Measurements from ENCODE around the gene RPL7A. TPM values are rescaled to one million over a fixed set of nuclear protein-coding genes. Genes with fewer than 3 reads are reported as not detected.
"Not testable (repeated sequence)": the region's sequence is repeated elsewhere in the genome, so short reads cannot be mapped to it uniquely, and the experiment has no call there.

Gene RPL7A
- polyA plus RNA-seq, 1 donor: 2,305 TPM

- DNase-seq: no peak
These were observed 37.4 kb downstream of the RPL7A start for GRCh38 chr9:133385452-133385851.

GRCh38 chr9:133386338-133386737 is 38.3 kb downstream of the RPL7A start:
- no peak for DNase-seq

GRCh38 chr9:133387680-133388079 is 39.7 kb downstream of the RPL7A start:
- DNase-seq: no peak

GRCh38 chr9:133389025-133389557 is 41.1 kb downstream of the RPL7A start:
- DNase-seq: no peak

GRCh38 chr9:133389562-133389961 is 41.5 kb downstream of the RPL7A start:
- no peak for DNase-seq

- DNase-seq: no peak
These were observed 42.7 kb downstream of the RPL7A start for GRCh38 chr9:133390713-133391112.

GRCh38 chr9:133391449-133391848 is 43.4 kb downstream of the RPL7A start:
- DNase-seq: not testable (repeated sequence)

GRCh38 chr9:133392308-133392707 is 44.3 kb downstream of the RPL7A start:
- DNase-seq: not testable (repeated sequence)

GRCh38 chr9:133393399-133393798 is 45.4 kb downstream of the RPL7A start:
- DNase-seq: no peak

GRCh38 chr9:133394687-133395271 is 46.8 kb downstream of the RPL7A start:
- no peak for DNase-seq

GRCh38 chr9:133396952-133397351 is 48.9 kb downstream of the RPL7A start:
- DNase-seq: no peak

- DNase-seq: no peak
These were observed 49.4 kb downstream of the RPL7A start for GRCh38 chr9:133397370-133397769.

- DNase-seq: no peak
These were observed 49.9 kb downstream of the RPL7A start for GRCh38 chr9:133397895-133398294.

- no peak for DNase-seq
These were observed 52.3 kb downstream of the RPL7A start for GRCh38 chr9:133400292-133400691.

Other genes with a start within 250 kb of the RPL7A start
- gene RALGDS, start 227.0 kb upstream of the RPL7A start, polyA plus RNA-seq (ENCODE audit: insufficient read length): 34.6 TPM
- gene GBGT1, start 184.3 kb upstream of the RPL7A start, polyA plus RNA-seq (ENCODE audit: insufficient read length): 2.0 TPM
- not detected for gene OBP2B, start 139.0 kb upstream of the RPL7A start, polyA plus RNA-seq (ENCODE audit: insufficient read length)
- 19.1 TPM for gene ABO, start 73.0 kb upstream of the RPL7A start, polyA plus RNA-seq (ENCODE audit: insufficient read length)
- 22.3 TPM for gene SURF6, start 12.0 kb upstream of the RPL7A start, polyA plus RNA-seq (ENCODE audit: insufficient read length)
- gene MED22, start 87 bp upstream of the RPL7A start, polyA plus RNA-seq (ENCODE audit: insufficient read length): 25.6 TPM
- gene SURF1, start 8.3 kb downstream of the RPL7A start, polyA plus RNA-seq (ENCODE audit: insufficient read length): 34.7 TPM
- 17.7 TPM for gene SURF2, start 8.3 kb downstream of the RPL7A start, polyA plus RNA-seq (ENCODE audit: insufficient read length)
- gene SURF4, start 27.8 kb downstream of the RPL7A start, polyA plus RNA-seq (ENCODE audit: insufficient read length): 157 TPM
- gene STKLD1, start 28.1 kb downstream of the RPL7A start, polyA plus RNA-seq (ENCODE audit: insufficient read length): 4.4 TPM
- gene REXO4, start 69.8 kb downstream of the RPL7A start, polyA plus RNA-seq (ENCODE audit: insufficient read length): 24.0 TPM
- 10.9 TPM for gene ADAMTS13, start 74.1 kb downstream of the RPL7A start, polyA plus RNA-seq (ENCODE audit: insufficient read length)
- gene CACFD1, start 111.8 kb downstream of the RPL7A start, polyA plus RNA-seq (ENCODE audit: insufficient read length): 27.3 TPM
- gene SLC2A6, start 130.9 kb downstream of the RPL7A start, polyA plus RNA-seq (ENCODE audit: insufficient read length): 1.0 TPM
- gene MYMK, start 176.7 kb downstream of the RPL7A start, polyA plus RNA-seq (ENCODE audit: insufficient read length): 0.37 TPM
- gene ADAMTSL2, start 186.5 kb downstream of the RPL7A start, polyA plus RNA-seq (ENCODE audit: insufficient read length): 1.2 TPM

All from left kidney (tissue), 2 donors.